ENCODE measurements around the gene CGB2. TPM values are rescaled to one million over a fixed set of nuclear protein-coding genes. Genes with fewer than 3 reads are reported as not detected.

The CGB2 gene
- total and polyA plus RNA-seq, 9 of the 15 experiments (the other 6 are each of a cell fraction or from before 2014, with no cell fraction given): 0.22 TPM; not detected in 8

GRCh38 chr19:49020931-49021895 is 10.5 kb upstream of the CGB2 start:
- intact Hi-C loops (cut with micrococcal nuclease) (no loop called here), in situ Hi-C loops (cut with MboI) (no loop called here)
- BruUV-seq (replicated peaks): no TSS peak
- ATAC-seq (no peak), DNase-seq (ENCODE audit: extremely low read depth in 1 of 4, low spot score in 3 of 4) (peak in 1 of 4 experiments; percentile 42), FAIRE-seq (no peak)
- Histone ChIP-seq H3K4me2 (ENCODE audit: insufficient read depth, low read length) (no peak overlapping the region), H3K9ac (ENCODE audit: insufficient read depth in 1 of 2, low read depth in 2 of 2, low read length in 2 of 2) (peak overlapping the region in 1 of 2 experiments; percentile 61; a peak in 1 of 4 replicates), H3K27ac (ENCODE audit: extremely low read depth, low read depth, low read length) (no peak overlapping the region), H3K36me3 (ENCODE audit: control insufficient read depth, insufficient read depth, low read length) (peaks cover 4% of the 10 kb centered on the region; the same call in 1 of the 3 replicates), H4K20me1 (replicated peaks; ENCODE audit: control insufficient read depth, insufficient read depth, low read length) (peaks cover 9% of the 10 kb centered on the region; the same call in 1 of the 2 replicates), H3K9me1 (ENCODE audit: control insufficient read depth, insufficient read depth, low read length) (peaks cover 7% of the 10 kb centered on the region), H3K4me3 (no peak overlapping the region), H3K9me3 (replicated peaks; ENCODE audit: control insufficient read depth, insufficient read depth, low read depth, low read length) (no peaks in the 10 kb centered on the region), H3K27me3 (ENCODE audit: control insufficient read depth in 2 of 2, insufficient read depth in 2 of 2, low read length in 2 of 2) (no peaks in the 10 kb centered on the region), H3K79me2 (ENCODE audit: control insufficient read depth, insufficient read depth, low read length) (no peaks in the 10 kb centered on the region), H3K4me1 (replicated peaks in 1 of 2; ENCODE audit: control insufficient read depth in 2 of 2, insufficient read depth in 2 of 2, low read length in 2 of 2) (peaks cover 21 to 48% of the 10 kb centered on the region in 2 experiments; a peak in 4 of 5 replicates), H2AFZ (ENCODE audit: low read depth, low read length) (no peak overlapping the region)
- ChIA-PET CTCF (ENCODE audit: low intra/inter-chr PET ratio) (interaction anchor here (0.5 kb wide), 1 partner anchor 146 kb away, joined by 4 read pairs; no protein-coding TSS in a partner anchor), POLR2A (interaction anchor here (0.6 to 0.8 kb wide), 2 partner anchors 23 to 74 kb away, joined by 3 read pairs; no protein-coding TSS in a partner anchor)
- 4% methylated on average over 16 of the region's 16 CpGs for WGBS (ENCODE audit: insufficient coverage, low coverage, missing lambda C conversion rate)
- TF ChIP-seq ZBTB43 (CRISPR knock-in tag; IDR thresholded peaks at IDR 0.05) (no peak), KLF10 (CRISPR knock-in tag; IDR thresholded peaks at IDR 0.05) (no peak), GTF2E2 (tag; IDR thresholded peaks at IDR 0.05) (no peak), HDAC8 (tag; IDR thresholded peaks at IDR 0.05) (no peak), ZBTB11 (CRISPR knock-in tag; IDR thresholded peaks at IDR 0.05) (no peak), ZNF232 (CRISPR knock-in tag; IDR thresholded peaks at IDR 0.05) (no peak), HNRNPH1 (optimal IDR thresholded peaks at IDR 0.05; ENCODE audit: low read depth, low read length) (no peak), SMARCC2 (IDR thresholded peaks at IDR 0.05; ENCODE audit: low read depth) (no peak), ZNF785 (CRISPR knock-in tag; IDR thresholded peaks at IDR 0.05) (no peak), HOMEZ (CRISPR knock-in tag; IDR thresholded peaks at IDR 0.05) (no peak), HNRNPL (IDR thresholded peaks at IDR 0.05; ENCODE audit: low read depth, low read length) (no peak), XRCC4 (IDR thresholded peaks at IDR 0.05; ENCODE audit: extremely low read depth, insufficient read depth, insufficient read length) (no peak), POLR2A (conservative IDR thresholded peaks at IDR 0.05) (peak; percentile 45; the same call in 1 of the 2 replicates)

Data from K562 (cell line).